ENCODE measurements around the gene ARHGAP26. TPM values are rescaled to one million over a fixed set of nuclear protein-coding genes. Genes with fewer than 3 reads are reported as not detected.
"Not testable (repeated sequence)": the region's sequence is repeated elsewhere in the genome, so short reads cannot be mapped to it uniquely, and the experiment has no call there.

Gene ARHGAP26
- total RNA-seq, 2 donors from 2014 or later: 24.0 to 24.3 TPM

- ATAC-seq (replicated peaks in 1 of 2); H3K27me3 Mint-ChIP-seq (ENCODE audit: low read depth); H3K9me3 Mint-ChIP-seq; DNase-seq: not testable (repeated sequence)
- Mint-ChIP-seq H3K27ac (peak overlapping the region; percentile 93), H3K4me3 (peak overlapping the region in 1 of 2 donors; percentile 34), H3K4me1 (ENCODE audit: low read depth) (peaks cover 86% of the 10 kb centered on the region), H3K36me3 (ENCODE audit: insufficient read depth in 2 of 2) (peaks cover 8 to 10% of the 10 kb centered on the region in 2 donors)
Observed at GRCh38 chr5:143000551-143000950, 230.4 kb downstream of the ARHGAP26 start.

GRCh38 chr5:143001764-143002351, 231.7 kb downstream of the ARHGAP26 start:
- Mint-ChIP-seq H3K4me3 (peak overlapping the region; percentile 75 to 77), H3K4me1 (ENCODE audit: low read depth) (peaks cover 81% of the 10 kb centered on the region), H3K27me3 (ENCODE audit: low read depth) (no peaks in the 10 kb centered on the region), H3K9me3 (peaks cover 0 to 3% of the 10 kb centered on the region in 2 donors), H3K36me3 (ENCODE audit: insufficient read depth in 2 of 2) (peaks cover 6 to 10% of the 10 kb centered on the region in 2 donors), H3K27ac (peak overlapping the region; percentile 93)
- ATAC-seq (replicated peaks in 1 of 2) (peak; percentile 50 to 52), DNase-seq (peak; percentile 35 to 47)

- DNase-seq: peak; percentile 66 to 75
- H3K27ac Mint-ChIP-seq: peak overlapping the region; percentile 93
- H3K4me1 Mint-ChIP-seq (ENCODE audit: low read depth): peaks cover 82% of the 10 kb centered on the region
- H3K4me3 Mint-ChIP-seq: peak overlapping the region; percentile 75 to 77
- H3K9me3 Mint-ChIP-seq: peaks cover 0 to 3% of the 10 kb centered on the region in 2 donors
- H3K27me3 Mint-ChIP-seq (ENCODE audit: low read depth): no peaks in the 10 kb centered on the region
- H3K36me3 Mint-ChIP-seq (ENCODE audit: insufficient read depth in 2 of 2): peaks cover 6 to 10% of the 10 kb centered on the region in 2 donors
- peak; percentile 93 for ATAC-seq (replicated peaks in 1 of 2)
Observed at GRCh38 chr5:143002459-143003327, 232.5 kb downstream of the ARHGAP26 start.

- peak overlapping the region; percentile 93 for H3K27ac Mint-ChIP-seq
- peak overlapping the region; percentile 75 to 77 for H3K4me3 Mint-ChIP-seq
- no peaks in the 10 kb centered on the region for H3K27me3 Mint-ChIP-seq (ENCODE audit: low read depth)
- peaks cover 0 to 3% of the 10 kb centered on the region in 2 donors for H3K9me3 Mint-ChIP-seq
- no peak for ATAC-seq (replicated peaks in 1 of 2)
- H3K4me1 Mint-ChIP-seq (ENCODE audit: low read depth): peaks cover 86% of the 10 kb centered on the region
- no peak for DNase-seq
- peaks cover 6 to 10% of the 10 kb centered on the region in 2 donors for H3K36me3 Mint-ChIP-seq (ENCODE audit: insufficient read depth in 2 of 2)
Observed at GRCh38 chr5:143003328-143003636, 233.1 kb downstream of the ARHGAP26 start.

GRCh38 chr5:143004361-143005145, 234.4 kb downstream of the ARHGAP26 start:
- Mint-ChIP-seq H3K27me3 (ENCODE audit: low read depth) (no peaks in the 10 kb centered on the region), H3K36me3 (ENCODE audit: insufficient read depth in 2 of 2) (peaks cover 6 to 10% of the 10 kb centered on the region in 2 donors), H3K4me1 (ENCODE audit: low read depth) (peaks cover 87% of the 10 kb centered on the region), H3K27ac (peak overlapping the region; percentile 11), H3K4me3 (no peak overlapping the region), H3K9me3 (peaks cover 0 to 3% of the 10 kb centered on the region in 2 donors)
- ATAC-seq (replicated peaks in 1 of 2) (no peak), DNase-seq (no peak)

DNA sequence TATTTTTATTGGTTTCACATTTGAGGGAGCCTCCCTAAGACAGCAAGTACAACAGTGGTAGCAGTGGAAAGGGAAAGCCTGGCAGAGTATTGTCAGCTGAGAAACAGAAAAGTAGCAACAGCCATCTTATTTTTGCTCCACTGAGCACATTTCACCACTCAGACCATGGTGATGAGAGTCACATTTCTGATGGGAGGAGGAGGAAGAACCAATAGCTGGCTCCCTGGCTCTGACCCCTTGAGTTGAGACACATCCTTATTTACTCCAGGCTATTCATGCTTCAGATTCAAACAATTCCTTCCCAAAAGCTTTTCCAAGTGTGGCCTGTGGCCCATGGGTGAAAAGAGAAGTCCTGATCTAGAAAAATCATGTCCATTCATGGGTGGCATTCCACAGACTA, 236.3 kb downstream of the ARHGAP26 start:
- Mint-ChIP-seq H3K27me3 (ENCODE audit: low read depth) (no peaks in the 10 kb centered on the region), H3K27ac (peak overlapping the region; percentile 56), H3K4me1 (ENCODE audit: low read depth) (peaks cover 83% of the 10 kb centered on the region), H3K36me3 (ENCODE audit: insufficient read depth in 2 of 2) (peaks cover 0 to under 1% of the 10 kb centered on the region in 2 donors), H3K9me3 (no peaks in the 10 kb centered on the region), H3K4me3 (no peak overlapping the region)
- ATAC-seq (replicated peaks in 1 of 2): no peak
- no peak for DNase-seq

DNA sequence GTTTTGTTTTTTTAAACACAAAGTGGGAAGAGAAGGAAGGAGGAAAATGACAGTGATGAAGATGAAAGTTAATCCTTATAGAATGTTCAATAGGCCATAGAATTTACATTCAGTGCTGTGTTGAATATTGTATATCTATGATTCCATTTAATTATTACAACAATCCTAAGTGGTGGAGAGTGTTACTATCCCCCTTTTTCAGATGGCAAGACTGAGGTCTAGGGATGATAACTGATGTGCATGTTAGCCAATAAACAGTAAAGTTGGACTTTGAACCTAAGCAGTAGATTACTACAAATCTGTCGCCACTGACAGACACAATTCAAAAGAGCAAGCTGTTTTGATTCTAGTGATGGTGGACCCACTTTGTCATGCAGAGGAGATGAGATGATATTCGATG, 237.9 kb downstream of the ARHGAP26 start:
- Mint-ChIP-seq H3K4me1 (ENCODE audit: low read depth) (peaks cover 74% of the 10 kb centered on the region), H3K4me3 (peak overlapping the region; percentile 5 to 59), H3K9me3 (no peaks in the 10 kb centered on the region), H3K27me3 (ENCODE audit: low read depth) (no peaks in the 10 kb centered on the region), H3K36me3 (ENCODE audit: insufficient read depth in 2 of 2) (no peaks in the 10 kb centered on the region), H3K27ac (peak overlapping the region; percentile 11)
- ATAC-seq (replicated peaks in 1 of 2) (no peak), DNase-seq (no peak)

DNA sequence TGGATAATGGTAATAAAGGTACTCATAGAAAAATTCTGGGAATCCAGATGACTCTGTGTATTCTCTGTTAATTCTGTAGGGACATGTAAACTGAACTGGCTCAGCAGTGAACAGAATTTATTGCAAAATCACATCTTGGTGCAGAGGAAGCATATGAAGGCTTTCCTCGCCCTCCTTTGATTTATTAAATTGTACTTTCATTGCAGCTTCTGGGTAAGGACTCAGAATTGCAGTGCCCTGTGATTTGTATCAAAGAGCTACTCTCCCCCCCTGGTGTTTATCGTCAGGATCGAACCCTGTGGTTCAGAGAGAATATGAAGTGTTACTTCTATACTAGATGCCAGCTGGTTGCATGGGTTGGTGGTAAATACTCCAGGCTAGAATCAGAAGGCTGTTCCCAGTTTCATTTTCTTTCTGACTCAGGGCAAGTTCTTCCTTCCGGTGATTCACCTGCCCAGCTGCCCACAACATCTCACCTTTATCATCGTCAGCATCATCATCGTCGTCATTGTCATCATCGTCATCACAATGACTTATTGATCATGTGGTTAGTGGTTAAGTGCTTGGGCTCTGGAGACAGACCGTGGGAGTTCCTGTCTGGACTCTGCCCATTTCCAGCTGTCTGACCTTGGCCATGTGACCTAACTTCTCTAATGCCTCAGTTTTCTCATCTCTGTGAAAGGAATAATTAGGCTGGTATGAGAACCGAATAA, 238.8 kb downstream of the ARHGAP26 start:
- Mint-ChIP-seq H3K9me3 (no peaks in the 10 kb centered on the region), H3K4me1 (ENCODE audit: low read depth) (peaks cover 65% of the 10 kb centered on the region), H3K36me3 (ENCODE audit: insufficient read depth in 2 of 2) (no peaks in the 10 kb centered on the region), H3K4me3 (peak overlapping the region; percentile 41 to 59), H3K27me3 (ENCODE audit: low read depth) (no peaks in the 10 kb centered on the region), H3K27ac (peak overlapping the region; percentile 58)
- peak; percentile 93 to 95 for ATAC-seq (replicated peaks in 1 of 2)
- peak; percentile 85 to 86 for DNase-seq

DNA sequence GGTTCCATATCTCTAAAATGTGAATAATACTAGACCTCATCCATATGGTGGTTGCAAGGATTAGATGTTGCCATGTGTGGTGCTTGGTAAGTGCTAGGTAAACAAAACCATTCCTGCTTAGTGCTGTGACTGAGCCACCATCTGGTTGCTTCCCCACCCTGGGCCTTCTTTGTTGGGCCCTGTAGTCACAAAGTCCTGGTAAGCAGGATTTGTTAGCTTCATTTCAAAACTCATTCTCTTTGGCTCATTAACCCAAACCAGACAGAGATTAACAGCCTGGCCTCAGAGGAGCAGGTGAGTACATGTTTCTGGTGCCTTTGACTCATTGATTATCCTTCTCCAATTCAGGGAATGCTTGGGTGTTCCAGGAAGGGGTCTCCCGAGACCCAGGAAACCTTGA, 240.2 kb downstream of the ARHGAP26 start:
- H3K36me3 Mint-ChIP-seq (ENCODE audit: insufficient read depth in 2 of 2): no peaks in the 10 kb centered on the region
- H3K4me3 Mint-ChIP-seq: no peak overlapping the region
- no peaks in the 10 kb centered on the region for H3K9me3 Mint-ChIP-seq
- no peak for ATAC-seq (replicated peaks in 1 of 2)
- no peaks in the 10 kb centered on the region for H3K27me3 Mint-ChIP-seq (ENCODE audit: low read depth)
- no peak for DNase-seq
- H3K27ac Mint-ChIP-seq: no peak overlapping the region
- peaks cover 52% of the 10 kb centered on the region for H3K4me1 Mint-ChIP-seq (ENCODE audit: low read depth)

DNA sequence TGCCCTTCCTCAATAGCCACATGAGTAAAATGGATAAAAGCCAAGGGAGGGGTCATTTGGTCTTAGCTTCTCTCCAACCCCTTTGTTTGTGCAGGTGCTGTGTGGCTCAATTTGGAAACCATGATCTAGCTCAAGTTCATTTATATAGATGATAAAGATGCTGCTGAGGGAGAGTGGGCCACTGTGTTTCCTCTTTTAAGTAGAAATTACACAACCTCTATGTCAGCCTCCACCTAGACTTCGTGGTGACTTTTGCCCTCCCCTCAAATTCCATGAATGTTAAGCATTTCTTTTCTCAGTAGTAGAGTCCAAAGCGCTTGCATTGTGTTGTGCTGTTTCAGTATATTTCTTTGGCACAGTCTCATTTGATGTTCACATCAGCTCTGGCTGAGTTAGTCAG, 241.4 kb downstream of the ARHGAP26 start:
- H3K27me3 Mint-ChIP-seq (ENCODE audit: low read depth): no peaks in the 10 kb centered on the region
- ATAC-seq (replicated peaks in 1 of 2): no peak

DNA sequence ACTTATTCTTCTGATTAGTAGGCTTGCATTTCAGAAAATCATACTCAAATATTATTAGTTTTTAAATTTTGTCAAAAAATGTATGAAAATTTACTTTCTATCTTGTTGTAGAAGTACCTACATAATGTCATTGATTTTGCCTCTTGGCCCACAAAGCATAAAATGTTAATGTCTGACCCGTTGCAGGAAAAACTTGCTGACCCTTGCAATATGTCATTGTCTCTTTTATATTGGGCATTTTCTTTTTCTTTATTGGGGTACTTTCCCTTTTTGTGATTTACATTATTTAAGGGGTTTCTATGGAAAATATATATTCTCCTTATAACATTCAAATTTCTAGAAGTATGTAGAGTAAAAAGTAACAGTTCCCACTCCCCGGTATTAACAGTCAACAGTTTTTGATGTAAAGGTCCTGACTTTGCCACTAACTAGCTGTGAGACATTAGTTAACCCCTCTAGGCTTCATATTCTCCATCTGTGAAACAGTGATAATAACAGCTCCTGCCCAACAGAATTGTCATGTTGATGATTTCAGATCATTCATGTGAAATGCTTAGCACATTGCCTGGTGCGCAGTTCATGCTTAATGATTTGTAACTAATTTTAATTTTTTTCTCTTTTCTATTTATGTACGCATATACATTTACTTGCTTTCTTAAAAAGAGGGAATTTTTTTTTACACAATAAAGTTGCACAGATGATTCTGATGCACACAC, 243.2 kb downstream of the ARHGAP26 start:
- no peak overlapping the region for H3K27ac Mint-ChIP-seq
- DNase-seq (no peak), ATAC-seq (replicated peaks in 1 of 2) (no peak)
- H3K9me3 Mint-ChIP-seq: peaks cover 4 to 5% of the 10 kb centered on the region in 2 donors
- no peaks in the 10 kb centered on the region for H3K27me3 Mint-ChIP-seq (ENCODE audit: low read depth)
- H3K36me3 Mint-ChIP-seq (ENCODE audit: insufficient read depth in 2 of 2): peaks cover 7 to 10% of the 10 kb centered on the region in 2 donors
- peaks cover 40% of the 10 kb centered on the region for H3K4me1 Mint-ChIP-seq (ENCODE audit: low read depth)
- no peak overlapping the region for H3K4me3 Mint-ChIP-seq

More for the DNA sequence above, 241.4 kb downstream of the ARHGAP26 start:
- Mint-ChIP-seq H3K4me1 (ENCODE audit: low read depth) (peaks cover 42% of the 10 kb centered on the region), H3K36me3 (ENCODE audit: insufficient read depth in 2 of 2) (no peaks in the 10 kb centered on the region), H3K4me3 (peak overlapping the region in 1 of 2 donors; percentile 37), H3K27ac (peak overlapping the region; percentile 60), H3K9me3 (no peaks in the 10 kb centered on the region)
- no peak for DNase-seq

Data from activated T-cell treated with anti-CD3 and anti-CD28 coated beads, Interleukin-2, amount 50 U/mL, for 72 hours (primary cell).